ENCODE measurements around the gene CCDC88A. TPM values are rescaled to one million over a fixed set of nuclear protein-coding genes. Genes with fewer than 3 reads are reported as not detected.

Gene CCDC88A
- total and polyA plus RNA-seq, 4 donors: 4.0 to 31.0 (median 15.5) TPM

- Histone ChIP-seq H3K27ac (ENCODE audit: low read depth in 1 of 2, low read length in 2 of 2) (no peak overlapping the region), H3K9ac (ENCODE audit: low read depth in 1 of 2, low read length in 2 of 2) (no peak overlapping the region), H3K4me1 (ENCODE audit: control insufficient read depth in 4 of 4, insufficient read depth in 4 of 4, low read length in 3 of 4) (no peaks in the 10 kb centered on the region), H3K9me3 (ENCODE audit: control insufficient read depth in 4 of 4, low read length in 3 of 4) (no peaks in the 10 kb centered on the region), H3K27me3 (ENCODE audit: control insufficient read depth in 4 of 4, insufficient read depth in 4 of 4, low read length in 3 of 4) (no peaks in the 10 kb centered on the region), H3K36me3 (ENCODE audit: control insufficient read depth in 4 of 4, insufficient read depth in 3 of 4, low read depth in 1 of 4, low read length in 3 of 4) (no peaks in the 10 kb centered on the region), H3K4me3 (ENCODE audit: low read depth in 1 of 3, low read length in 3 of 3) (no peak overlapping the region)
- WGBS: 82% methylated on average over 2 of the region's 2 CpGs
- DNase-seq (ENCODE audit: low spot score): no peak
- TF ChIP-seq YY1 (IDR thresholded peaks at IDR 0.05) (no peak), JUND (IDR thresholded peaks at IDR 0.05) (no peak), HNF4G (IDR thresholded peaks at IDR 0.05) (no peak), TAF1 (conservative IDR thresholded peaks at IDR 0.05) (no peak), CTCF (IDR thresholded peaks at IDR 0.05; ENCODE audit: low read depth, low read length, missing input control) (no peak), HNF4A (conservative IDR thresholded peaks at IDR 0.05) (no peak), RAD21 (IDR thresholded peaks at IDR 0.05) (no peak), ZBTB33 (IDR thresholded peaks at IDR 0.05) (no peak), RXRA (IDR thresholded peaks at IDR 0.05) (no peak), REST (IDR thresholded peaks at IDR 0.05) (no peak), EGR1 (IDR thresholded peaks at IDR 0.05; ENCODE audit: low read depth in 2 of 2) (no peak)
Observed at GRCh38 chr2:55461679-55462078, 42.0 kb upstream of the CCDC88A start.

- Histone ChIP-seq H3K4me1 (ENCODE audit: control insufficient read depth in 4 of 4, insufficient read depth in 4 of 4, low read length in 3 of 4) (no peaks in the 10 kb centered on the region), H3K9me3 (ENCODE audit: control insufficient read depth in 4 of 4, low read length in 3 of 4) (no peaks in the 10 kb centered on the region), H3K4me3 (ENCODE audit: low read depth in 1 of 3, low read length in 3 of 3) (no peak overlapping the region), H3K36me3 (ENCODE audit: control insufficient read depth in 4 of 4, insufficient read depth in 3 of 4, low read depth in 1 of 4, low read length in 3 of 4) (no peaks in the 10 kb centered on the region), H3K27me3 (ENCODE audit: control insufficient read depth in 4 of 4, insufficient read depth in 4 of 4, low read length in 3 of 4) (no peaks in the 10 kb centered on the region), H3K9ac (ENCODE audit: low read depth in 1 of 2, low read length in 2 of 2) (no peak overlapping the region), H3K27ac (ENCODE audit: low read depth in 1 of 2, low read length in 2 of 2) (no peak overlapping the region)
- DNase-seq (ENCODE audit: low spot score): no peak
- WGBS: 47% methylated on average over 3 of the region's 3 CpGs
- TF ChIP-seq YY1 (IDR thresholded peaks at IDR 0.05): no peak
- no peak for TF ChIP-seq CTCF (IDR thresholded peaks at IDR 0.05; ENCODE audit: low read depth, low read length, missing input control)
- TF ChIP-seq TAF1 (conservative IDR thresholded peaks at IDR 0.05): no peak
- TF ChIP-seq ZBTB33 (IDR thresholded peaks at IDR 0.05): no peak
- TF ChIP-seq ATF3 (IDR thresholded peaks at IDR 0.05): no peak
- TF ChIP-seq RAD21 (IDR thresholded peaks at IDR 0.05): no peak
- TF ChIP-seq HNF4A (conservative IDR thresholded peaks at IDR 0.05): no peak
- no peak for TF ChIP-seq REST (IDR thresholded peaks at IDR 0.05)
- no peak for TF ChIP-seq EGR1 (IDR thresholded peaks at IDR 0.05; ENCODE audit: low read depth in 2 of 2)
- TF ChIP-seq MAX (IDR thresholded peaks at IDR 0.05): no peak
- no peak for TF ChIP-seq HNF4G (IDR thresholded peaks at IDR 0.05)
- no peak for TF ChIP-seq FOXA2 (IDR thresholded peaks at IDR 0.05)
- TF ChIP-seq RXRA (IDR thresholded peaks at IDR 0.05): no peak
- no peak for TF ChIP-seq SP1 (IDR thresholded peaks at IDR 0.05)
Observed at GRCh38 chr2:55460562-55460961, 40.9 kb upstream of the CCDC88A start.
